IMR-90 (cell line): ENCODE data around the gene CACNA1G. TPM values are rescaled to one million over a fixed set of nuclear protein-coding genes. Genes with fewer than 3 reads are reported as not detected.

Source experiments
- ATAC-seq: fragments of 200-7000 bp; cut with Tn5 transposase; 2 replicates; pipeline ENCODE4 v1.9.1; 2020; ENCODE audit warnings: low read depth, mild to moderate bottlenecking, moderate library complexity
- BruUV-seq: library from RNA; stranded (reverse); fragments of 400-500 nt; replicated peaks from 2 replicates; lab custom pipeline; 2021; lab: Mats Ljungman, UMichigan
- CTCF ChIA-PET: fragments of 300-600 bp; formaldehyde crosslinking; extraction: SDS; loops from one replicate; lab custom pipeline; 2021; ENCODE audit warnings: antibody characterized with exemption; lab: Yijun Ruan, JAX
- POLR2A ChIA-PET: fragments of 300-600 bp; sonication (Branson Sonifier 250); formaldehyde crosslinking; loops from one replicate; lab custom pipeline; 2022; ENCODE audit warnings: antibody characterized with exemption; ENCODE audit not compliant: unreplicated experiment; lab: Charles Lee
- DNase-seq: peaks from one replicate; pipeline ENCODE4 v3.0.0; 2013
- H2AFZ ChIP-seq: replicated peaks from 2 replicates; pipeline ENCODE3; 2013; ENCODE audit warnings: low read length, mild to moderate bottlenecking; ENCODE audit not compliant: poor library complexity
- H2AK5ac ChIP-seq: 2 replicates; pipeline ENCODE4 v1.6.1; 2013; ENCODE audit warnings: low read depth, low read length, inconsistent platforms
- H2AK9ac ChIP-seq: replicated peaks from 2 replicates; pipeline ENCODE3; 2013; ENCODE audit warnings: mild to moderate bottlenecking, low read depth, low read length, moderate library complexity; ENCODE audit not compliant: poor library complexity
- H2BK120ac ChIP-seq: 2 replicates; pipeline ENCODE4 v1.6.1; 2013; ENCODE audit warnings: low read depth, low read length, inconsistent platforms
- H2BK15ac ChIP-seq: 3 replicates; pipeline ENCODE4 v1.6.1; 2013; ENCODE audit warnings: low read depth, low read length, inconsistent platforms
- H2BK20ac ChIP-seq: 2 replicates; pipeline ENCODE4 v1.6.1; 2013; ENCODE audit warnings: low read depth, mild to moderate bottlenecking, inconsistent platforms, low read length, moderate library complexity
- H2BK5ac ChIP-seq: 2 replicates; pipeline ENCODE4 v1.6.1; 2013; ENCODE audit warnings: mild to moderate bottlenecking, low read depth, low read length, inconsistent platforms; ENCODE audit not compliant: poor library complexity, severe bottlenecking
- H3K14ac ChIP-seq: replicated peaks from 2 replicates; pipeline ENCODE4 v1.6.1; 2013; ENCODE audit warnings: low read depth, low read length, inconsistent platforms
- H3K18ac ChIP-seq: 2 replicates; pipeline ENCODE4 v1.6.1; 2013; ENCODE audit warnings: low read depth, low read length, control low read depth
- H3K23ac ChIP-seq: 2 replicates; pipeline ENCODE4 v1.6.1; 2013; ENCODE audit warnings: low read depth, low read length, inconsistent platforms
- H3K27ac ChIP-seq: 2 replicates; pipeline ENCODE4 v1.5.1; 2013; ENCODE audit warnings: mild to moderate bottlenecking, control low read depth, low read length; ENCODE audit not compliant: insufficient read depth
- H3K27me3 ChIP-seq: 2 replicates; pipeline ENCODE4 v1.6.1; 2013; ENCODE audit warnings: low read length; ENCODE audit not compliant: control insufficient read depth, insufficient read depth
- H3K36me3 ChIP-seq: 2 replicates; pipeline ENCODE4 v1.6.1; 2013; ENCODE audit warnings: low read length, mixed read lengths; ENCODE audit not compliant: control insufficient read depth, insufficient read depth
- H3K4ac ChIP-seq: 2 replicates; pipeline ENCODE4 v1.6.1; 2013; ENCODE audit warnings: low read depth, low read length, inconsistent platforms
- H3K4me1 ChIP-seq: 2 replicates; pipeline ENCODE4 v1.6.1; 2013; ENCODE audit warnings: low read length, mixed read lengths; ENCODE audit not compliant: control insufficient read depth, insufficient read depth
- H3K4me2 ChIP-seq: 2 replicates; pipeline ENCODE4 v1.6.1; 2013; ENCODE audit warnings: low read depth, mild to moderate bottlenecking, control low read depth, low read length, moderate library complexity
- H3K4me3 ChIP-seq: 2 replicates; pipeline ENCODE4 v1.5.1; 2013; ENCODE audit warnings: low read depth, mild to moderate bottlenecking, control low read depth, low read length, moderate library complexity; ENCODE audit not compliant: insufficient read depth
- H3K56ac ChIP-seq: 2 replicates; pipeline ENCODE4 v1.6.1; 2013; ENCODE audit warnings: low read length, inconsistent platforms; ENCODE audit not compliant: insufficient read depth; ENCODE audit errors: extremely low read depth
- H3K79me1 ChIP-seq, 2 experiments: 2 replicates each; pipeline ENCODE4 v1.6.1; 2013; ENCODE audit warnings: low read length in 2 of 2, inconsistent platforms in 1 of 2, low read depth in 1 of 2
- H3K9ac ChIP-seq: 2 replicates; pipeline ENCODE4 v1.6.1; 2013; ENCODE audit warnings: low read depth, low read length, control low read depth
- H3K9me1 ChIP-seq: 2 replicates; pipeline ENCODE4 v1.6.1; 2013; ENCODE audit warnings: low read length, inconsistent platforms; ENCODE audit not compliant: insufficient read depth
- H3K9me3 ChIP-seq: 2 replicates; pipeline ENCODE4 v1.6.1; 2013; ENCODE audit warnings: low read length; ENCODE audit not compliant: control insufficient read depth, insufficient read depth
- H4K20me1 ChIP-seq: 2 replicates; pipeline ENCODE4 v1.6.1; 2013; ENCODE audit warnings: low read length, inconsistent platforms; ENCODE audit not compliant: insufficient read depth
- H4K5ac ChIP-seq: 2 replicates; pipeline ENCODE4 v1.6.1; 2013; ENCODE audit warnings: mild to moderate bottlenecking, low read depth, low read length, control low read depth
- H4K8ac ChIP-seq, 2 experiments: 2 replicates each; pipeline ENCODE4 v1.6.1; 2013; ENCODE audit warnings: low read depth in 2 of 2, low read length in 2 of 2, control low read depth in 1 of 2, inconsistent platforms in 1 of 2
- H4K91ac ChIP-seq: 2 replicates; pipeline ENCODE4 v1.6.1; 2013; ENCODE audit warnings: low read depth, low read length, inconsistent platforms; ENCODE audit not compliant: insufficient read depth
- MAFK ChIP-seq: IDR thresholded peaks from 2 replicates; pipeline ENCODE4 v1.6.1; 2012; ENCODE audit warnings: low read depth, low read length, improper control_type of control experiment
- RCOR1 ChIP-seq: IDR thresholded peaks from 2 replicates; pipeline ENCODE4 v1.6.1; 2012; ENCODE audit warnings: mild to moderate bottlenecking, low read length, improper control_type of control experiment; ENCODE audit not compliant: insufficient replicate concordance
- WGBS, 2 experiments: methylation state at CpG; one replicate each; pipeline versions ENCODE4 v1.1.5 to v1.1.7; 2013; ENCODE audit warnings: missing lambda C conversion rate in 2 of 2; ENCODE audit not compliant: insufficient read length in 1 of 2; ENCODE audit errors: extremely low coverage in 2 of 2; 5-methylcytosine and 5-hydroxymethylcytosine counted together
- dilution Hi-C: fragments of 300-500 bp; cut with HindIII; formaldehyde crosslinking; loops from one replicate; pipeline ENCODE4 v1.14.3; 2018; ENCODE audit warnings: low sequenced_read_pairs; ENCODE audit not compliant: unreplicated experiment
- in situ Hi-C: fragments of 300-500 bp; cut with MboI; formaldehyde crosslinking; loops from 3 replicates; pipeline ENCODE4 v1.14.3; 2019; ENCODE audit warnings: low sequenced_read_pairs, inconsistent platforms, mixed read lengths
- intact Hi-C: fragments of 100-400 bp; cut with micrococcal nuclease; formaldehyde crosslinking; loops from 2 replicates; pipeline ENCODE4 v1.10.0; 2022
- polyA plus RNA-seq, 3 experiments: library from polyadenylated mRNA; depleted of rRNA; stranded (reverse); fragments of >200 nt; gene quantifications; 2 replicates each; pipeline ENCODE4 v1.2.3, GENCODE V29; 2012; ENCODE audit warnings: low replicate concordance in 1 of 3
- total RNA-seq: library from RNA; depleted of rRNA; stranded (reverse); fragments of >200 nt; gene quantifications from 2 replicates; pipeline ENCODE4 v1.2.3, GENCODE V29; 2012

Gene CACNA1G
- total and polyA plus RNA-seq, 2 of the 4 experiments (the other 2 are of a cell fraction), result under 0.01 to 0.03 TPM

DNA sequence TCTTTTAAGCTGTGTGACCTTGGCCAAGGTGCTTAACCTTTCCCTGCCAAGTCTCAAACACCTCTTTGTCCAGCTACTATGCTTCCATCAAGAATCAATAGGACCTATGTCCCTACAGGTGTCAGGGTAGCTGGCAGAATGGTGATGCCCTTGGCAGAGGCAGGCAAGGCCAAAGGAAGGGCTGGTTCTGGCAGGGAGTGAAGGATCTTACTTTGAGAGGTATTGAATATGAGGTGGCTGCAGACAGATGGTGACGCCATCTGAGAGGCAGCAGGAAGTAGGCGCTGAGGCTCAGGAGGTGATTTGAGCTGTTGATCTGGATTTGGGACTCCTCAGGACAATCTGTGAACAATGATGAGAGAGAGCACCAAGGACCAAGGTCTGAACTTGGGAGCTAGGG lies 86.7 kb downstream of the CACNA1G start:
- H2AFZ ChIP-seq, result peak overlapping the region; percentile 4
- WGBS, 2 experiments, result 61% methylated on average over 2 of the region's 2 CpGs; no CpG with 5 or more reads in 1 of the 2 experiments
- peaks cover 3% of the 10 kb centered on the region; the same call in 1 of the 2 replicates for H3K9me3 ChIP-seq
- H4K91ac ChIP-seq, result no peak overlapping the region
- ChIA-PET CTCF (no interaction called here), POLR2A (no interaction called here)
- no TSS peak for BruUV-seq
- no peak overlapping the region for H3K4me3 ChIP-seq
- no peak for ATAC-seq
- no peak overlapping the region for H3K18ac ChIP-seq
- no peak overlapping the region for H3K27ac ChIP-seq
- dilution Hi-C loops (no loop called here), in situ Hi-C loops (no loop called here), intact Hi-C loops (no loop called here)
- H2BK20ac ChIP-seq, result peak overlapping the region; percentile 36; the same call in 1 of the 2 replicates
- no peak overlapping the region for H3K23ac ChIP-seq
- peaks cover 13 to 23% of the 10 kb centered on the region in 2 experiments; a peak in 3 of 4 replicates for H3K79me1 ChIP-seq
- H3K9me1 ChIP-seq, result peaks cover 13% of the 10 kb centered on the region
- H3K9ac ChIP-seq, result no peak overlapping the region
- TF ChIP-seq MAFK (no peak), RCOR1 (no peak)
- peaks cover 5% of the 10 kb centered on the region; the same call in 1 of the 2 replicates for H3K4me1 ChIP-seq
- no peak overlapping the region for H3K56ac ChIP-seq
- DNase-seq, result no peak
- H4K5ac ChIP-seq, result no peak overlapping the region
- no peak overlapping the region for H2BK120ac ChIP-seq
- H4K8ac ChIP-seq, result no peak overlapping the region
- no peaks in the 10 kb centered on the region for H3K27me3 ChIP-seq
- no peaks in the 10 kb centered on the region for H4K20me1 ChIP-seq
- H2AK5ac ChIP-seq, result peak overlapping the region; percentile 67; the same call in 1 of the 2 replicates
- no peak overlapping the region for H3K4me2 ChIP-seq
- no peak overlapping the region for H2BK5ac ChIP-seq
- no peak overlapping the region for H2AK9ac ChIP-seq
- H3K4ac ChIP-seq, result no peak overlapping the region
- H3K36me3 ChIP-seq, result no peaks in the 10 kb centered on the region
- H3K14ac ChIP-seq, result no peak overlapping the region; the same call in 1 of the 2 replicates
- H2BK15ac ChIP-seq, result no peak overlapping the region
